SH-SY5Y (cell line): ENCODE measurements around the gene DOCK8.

Source experiments
- GATA2 ChIP-seq: IDR thresholded peaks from 2 replicates; pipeline ENCODE4 v1.6.1; 2011; ENCODE audit warnings: mild to moderate bottlenecking, low read depth, low read length
- GATA3 ChIP-seq: IDR thresholded peaks from 2 replicates; pipeline ENCODE4 v1.6.1; 2011; ENCODE audit warnings: low read depth, mild to moderate bottlenecking, low read length, moderate library complexity

DNA sequence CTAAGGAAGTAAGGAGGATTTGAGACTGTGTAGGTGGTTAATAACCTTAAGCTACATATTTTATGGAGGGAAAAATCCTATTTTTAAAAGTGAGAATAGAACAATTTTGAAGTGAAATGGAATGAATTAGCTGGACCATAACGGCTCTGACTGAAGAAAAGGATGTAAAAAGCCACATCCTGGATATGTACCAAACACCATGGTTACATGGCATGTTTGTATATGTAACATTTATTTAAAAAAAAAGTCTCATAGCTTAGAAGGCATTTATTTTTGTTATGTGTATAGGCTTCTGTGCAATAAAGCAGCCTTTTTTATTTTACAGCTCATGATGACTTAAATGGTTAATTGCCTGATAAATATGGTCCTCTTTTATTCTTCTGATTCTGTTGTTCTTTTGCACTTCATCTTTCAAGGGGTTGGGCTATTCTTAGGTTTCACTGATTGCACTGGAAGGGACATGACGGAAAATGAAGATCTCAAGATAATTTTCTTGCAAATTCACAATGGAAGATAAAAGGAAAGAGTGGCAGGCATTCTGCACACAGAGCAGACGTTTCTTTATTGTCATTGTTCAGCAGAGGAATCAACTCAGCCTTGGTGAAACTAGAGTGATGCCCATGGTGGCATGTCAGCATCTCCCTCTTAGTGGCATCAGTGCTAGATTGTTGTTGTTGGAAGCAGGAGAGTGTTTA is 63.1 kb downstream of the DOCK8 start:
- no peak for TF ChIP-seq GATA3
- TF ChIP-seq GATA2: no peak
